K562 (cell line): ENCODE results near the gene NDUFA7. TPM values are rescaled to one million over a fixed set of nuclear protein-coding genes. Genes with fewer than 3 reads are reported as not detected.

Experiments
- EGR1 ChIP-seq: fragments of 450-650 bp; conservative IDR thresholded peaks from 2 replicates; pipeline ENCODE4 v1.6.1; 2017; ENCODE audit warnings: mild to moderate bottlenecking
- FOXJ3 ChIP-seq: sonication (generic); formaldehyde crosslinking; IDR thresholded peaks from 2 replicates; pipeline ENCODE4 v1.4.0; 2020; ENCODE audit warnings: mild to moderate bottlenecking, missing genetic modification reagents
- HDAC6 ChIP-seq: IDR thresholded peaks from 2 replicates; pipeline ENCODE4 v1.6.1; 2012; ENCODE audit warnings: low read depth, mild to moderate bottlenecking, control low read depth, inconsistent platforms, low read length, moderate library complexity
- HDGF ChIP-seq: fragments of 450-650 bp; IDR thresholded peaks from 2 replicates; pipeline ENCODE4 v1.6.1; 2016
- HEY1 ChIP-seq: fragments of 250-450 bp; sonication (Bioruptor Pico); IDR thresholded peaks from 2 replicates; pipeline ENCODE4 v1.5.0; 2020; ENCODE audit warnings: mild to moderate bottlenecking, moderate library complexity, borderline replicate concordance
- HNRNPL ChIP-seq: fragments of 200-400 bp; formaldehyde crosslinking; IDR thresholded peaks from 2 replicates; pipeline ENCODE4 v1.6.1; 2017; ENCODE audit warnings: low read depth, mild to moderate bottlenecking, low read length
- IFI16 ChIP-seq: fragments of 250-450 bp; sonication (Bioruptor Pico); IDR thresholded peaks from 2 replicates; pipeline ENCODE4 v2.1.2; 2022; ENCODE audit warnings: mild to moderate bottlenecking, inconsistent platforms
- MTA1 ChIP-seq: fragments of 450-650 bp; IDR thresholded peaks from 2 replicates; pipeline ENCODE4 v1.6.1; 2017; ENCODE audit warnings: borderline replicate concordance
- NR2F6 ChIP-seq: fragments of 450-650 bp; formaldehyde crosslinking; IDR thresholded peaks from 2 replicates; pipeline ENCODE4 v1.4.0; 2020; ENCODE audit warnings: mild to moderate bottlenecking
- POLR2B ChIP-seq: fragments of 450-650 bp; IDR thresholded peaks from 2 replicates; pipeline ENCODE4 v1.6.1; 2018; ENCODE audit warnings: low read depth; ENCODE audit not compliant: partially characterized antibody
- PPARD ChIP-seq: fragments of 250-450 bp; sonication (Bioruptor Pico); IDR thresholded peaks from 2 replicates; pipeline ENCODE4 v1.8.0; 2022; ENCODE audit warnings: inconsistent platforms, mild to moderate bottlenecking, moderate library complexity
- SMARCE1 ChIP-seq: fragments of 450-650 bp; IDR thresholded peaks from 2 replicates; pipeline ENCODE4 v1.7.1; 2016; ENCODE audit warnings: mild to moderate bottlenecking
- STAG1 ChIP-seq: sonication (generic); formaldehyde crosslinking; IDR thresholded peaks from 2 replicates; pipeline ENCODE4 v1.5.0; 2020; ENCODE audit warnings: missing genetic modification reagents, borderline replicate concordance
- SUPT5H ChIP-seq: fragments of 450-650 bp; IDR thresholded peaks from 2 replicates; pipeline ENCODE4 v1.6.1; 2016
- ZFP1 ChIP-seq: fragments of 450-650 bp; formaldehyde crosslinking; IDR thresholded peaks from 2 replicates; pipeline ENCODE4 v1.4.0; 2020; ENCODE audit warnings: mild to moderate bottlenecking, mixed read lengths
- ZFX ChIP-seq: sonication (generic); formaldehyde crosslinking; IDR thresholded peaks from 2 replicates; pipeline ENCODE4 v1.8.0; 2022; ENCODE audit warnings: mild to moderate bottlenecking, missing genetic modification reagents, moderate library complexity
- ZNF146 ChIP-seq: IDR thresholded peaks from one replicate; pipeline ENCODE4 v1.6.1; 2018; ENCODE audit warnings: missing compliant biosample characterization; ENCODE audit not compliant: unreplicated experiment
- ZNF217 ChIP-seq: sonication (generic); formaldehyde crosslinking; IDR thresholded peaks from 2 replicates; pipeline ENCODE4 v1.8.0; 2022; ENCODE audit warnings: mild to moderate bottlenecking, missing genetic modification reagents
- ZNF24 ChIP-seq: fragments of 450-650 bp; IDR thresholded peaks from 2 replicates; pipeline ENCODE4 v1.6.1; 2016
- ZNF830 ChIP-seq: fragments of 250-450 bp; sonication (Bioruptor Pico); IDR thresholded peaks from 2 replicates; pipeline ENCODE4 v1.5.0; 2021; ENCODE audit warnings: mild to moderate bottlenecking
- polyA plus RNA-seq, 8 experiments: library from polyadenylated mRNA; depleted of rRNA in 4 of 8; stranded (reverse) in 5 of 8; unstranded in 3 of 8; fragments of >200 nt; fragmentation: Nextera tagmentation in 2 of 8; fragmentation: Illumina TruSeq in 1 of 8; extraction: Ambion mirVana in 2 of 8; extraction: Trizol in 1 of 8; gene quantifications; 2 replicates each; pipeline versions ENCODE4 v1.2.1 to v1.2.3, GENCODE V29; 2011 to 2014; ENCODE audit warnings: inconsistent platforms in 1 of 8, missing spikeins in 1 of 8
- total RNA-seq, 7 experiments: library from RNA; depleted of rRNA in 6 of 7; stranded (reverse); fragments of >200 nt in 6 of 7; fragmentation: Illumina TruSeq in 2 of 7; extraction: Trizol in 2 of 7; gene quantifications; 2 replicates each; pipeline versions ENCODE4 v1.2.1 to v1.2.3, GENCODE V29; 2011 to 2021; ENCODE audit warnings: low replicate concordance in 1 of 7
- TF ChIP-seq, protein P1 (sequence below), 2 experiments: IDR thresholded peaks; 2 replicates each; pipeline ENCODE4 v1.6.1; 2011; ENCODE audit warnings: borderline replicate concordance in 1 of 2, control low read depth in 1 of 2, low read depth in 1 of 2, low read length in 1 of 2, mild to moderate bottlenecking in 1 of 2, mixed read lengths in 1 of 2, moderate library complexity in 1 of 2; ENCODE audit not compliant: insufficient read depth in 1 of 2, insufficient read length in 1 of 2, poor library complexity in 1 of 2, severe bottlenecking in 1 of 2; ENCODE audit errors: extremely low read depth in 1 of 2
- TF ChIP-seq, protein P2 (sequence below): fragments of 250-450 bp; sonication (Bioruptor Pico); IDR thresholded peaks from 2 replicates; pipeline ENCODE4 v1.8.0; 2022; ENCODE audit warnings: moderate library complexity, mild to moderate bottlenecking, inconsistent platforms
- TF ChIP-seq, protein P3 (sequence below): sonication (generic); formaldehyde crosslinking; IDR thresholded peaks from 2 replicates; pipeline ENCODE4 v1.8.1; 2023; ENCODE audit warnings: mild to moderate bottlenecking, missing genetic modification reagents
- TF ChIP-seq, protein P4 (sequence below), 2 experiments: fragments of 200-800 bp in 1 of 2; sonication (Bioruptor generic) in 1 of 2; sonication (generic) in 1 of 2; formaldehyde crosslinking in 1 of 2; IDR thresholded peaks in 1 of 2; conservative IDR thresholded peaks in 1 of 2; 2 replicates each; pipeline versions ENCODE4 v1.5.0 to v1.6.1; 2016 to 2020; ENCODE audit warnings: missing compliant biosample characterization in 1 of 2, missing genetic modification characterization in 1 of 2, missing genetic modification reagents in 1 of 2

The NDUFA7 gene
- total and polyA plus RNA-seq, 9 of the 15 experiments (the other 6 are each of a cell fraction or from before 2014, with no cell fraction given) = 70.8 to 348 (median 142) TPM

DNA sequence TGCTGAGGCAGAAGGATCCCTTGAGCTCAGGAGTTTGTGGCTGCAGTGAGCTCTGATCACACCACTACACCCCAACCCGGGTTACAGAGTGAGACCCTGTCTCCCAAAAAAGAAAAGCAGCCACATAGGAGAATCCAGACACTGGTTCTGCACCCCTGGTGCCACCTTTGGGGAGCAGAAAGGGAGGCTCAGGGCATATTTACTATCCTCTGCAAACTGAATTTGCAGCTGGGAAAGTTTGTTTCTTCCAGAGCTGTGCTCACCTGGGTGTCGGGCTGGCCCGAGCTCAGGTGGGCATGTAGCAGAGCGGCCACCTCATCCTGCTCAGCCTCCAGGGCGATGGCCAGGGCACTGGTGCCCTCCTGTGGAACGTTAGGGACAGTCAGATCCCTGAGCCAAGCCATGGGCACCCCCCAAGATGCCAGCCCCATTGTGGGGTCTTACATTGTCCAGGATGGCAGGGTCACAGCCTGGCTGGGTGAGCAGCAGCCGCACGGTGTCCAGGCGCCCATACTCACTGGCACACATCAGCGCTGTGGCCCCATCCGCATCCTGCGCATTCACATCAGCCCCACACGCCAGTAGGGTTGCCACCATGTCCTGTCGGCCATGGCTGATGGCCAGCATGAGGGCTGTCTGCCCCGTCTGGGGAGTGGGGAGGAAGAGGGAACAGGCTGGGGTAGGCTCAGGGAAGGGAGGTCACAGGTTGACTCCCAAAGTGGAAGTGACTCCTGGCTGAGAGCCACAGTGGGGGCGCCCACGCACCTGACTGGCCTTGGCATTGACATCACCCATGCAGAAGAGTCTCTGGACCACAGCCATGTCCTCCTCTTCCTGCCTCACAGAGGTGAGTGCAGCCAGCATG is 3.2 kb upstream of the NDUFA7 start (continued):
- TF ChIP-seq, protein P1, sequence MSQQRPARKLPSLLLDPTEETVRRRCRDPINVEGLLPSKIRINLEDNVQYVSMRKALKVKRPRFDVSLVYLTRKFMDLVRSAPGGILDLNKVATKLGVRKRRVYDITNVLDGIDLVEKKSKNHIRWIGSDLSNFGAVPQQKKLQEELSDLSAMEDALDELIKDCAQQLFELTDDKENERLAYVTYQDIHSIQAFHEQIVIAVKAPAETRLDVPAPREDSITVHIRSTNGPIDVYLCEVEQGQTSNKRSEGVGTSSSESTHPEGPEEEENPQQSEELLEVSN (IDR thresholded peaks at IDR 0.05; ENCODE audit: borderline replicate concordance in 1 of 2, extremely low read depth in 1 of 2, insufficient read depth in 1 of 2, insufficient read length in 1 of 2, low read depth in 1 of 2, low read length in 1 of 2, poor library complexity in 1 of 2, severe bottlenecking in 1 of 2) = no peak
- TF ChIP-seq HNRNPL (no peak; the same call in 1 of the 2 replicates), POLR2B (peak; percentile 35), ZFP1 (CRISPR knock-in tag) (no peak), FOXJ3 (no peak), STAG1 (no peak), HDGF (no peak), EGR1 (peak; percentile 45; the same call in 1 of the 2 replicates), IFI16 (CRISPR knock-in tag) (no peak), NR2F6 (CRISPR knock-in tag) (no peak), ZNF217 (CRISPR knock-in tag) (no peak), HEY1 (CRISPR knock-in tag) (no peak), ZNF24 (no peak), ZNF146 (CRISPR knock-in tag) (no peak), ZNF830 (CRISPR knock-in tag) (no peak), HDAC6 (no peak), SMARCE1 (no peak), ZFX (no peak), SUPT5H (peak; percentile 60), MTA1 (no peak), PPARD (no peak)
- TF ChIP-seq, protein P2, sequence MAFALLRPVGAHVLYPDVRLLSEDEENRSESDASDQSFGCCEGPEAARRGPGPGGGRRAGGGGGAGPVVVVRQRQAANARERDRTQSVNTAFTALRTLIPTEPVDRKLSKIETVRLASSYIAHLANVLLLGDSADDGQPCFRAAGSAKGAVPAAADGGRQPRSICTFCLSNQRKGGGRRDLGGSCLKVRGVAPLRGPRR (CRISPR knock-in tag) = no peak
- TF ChIP-seq, protein P3, sequence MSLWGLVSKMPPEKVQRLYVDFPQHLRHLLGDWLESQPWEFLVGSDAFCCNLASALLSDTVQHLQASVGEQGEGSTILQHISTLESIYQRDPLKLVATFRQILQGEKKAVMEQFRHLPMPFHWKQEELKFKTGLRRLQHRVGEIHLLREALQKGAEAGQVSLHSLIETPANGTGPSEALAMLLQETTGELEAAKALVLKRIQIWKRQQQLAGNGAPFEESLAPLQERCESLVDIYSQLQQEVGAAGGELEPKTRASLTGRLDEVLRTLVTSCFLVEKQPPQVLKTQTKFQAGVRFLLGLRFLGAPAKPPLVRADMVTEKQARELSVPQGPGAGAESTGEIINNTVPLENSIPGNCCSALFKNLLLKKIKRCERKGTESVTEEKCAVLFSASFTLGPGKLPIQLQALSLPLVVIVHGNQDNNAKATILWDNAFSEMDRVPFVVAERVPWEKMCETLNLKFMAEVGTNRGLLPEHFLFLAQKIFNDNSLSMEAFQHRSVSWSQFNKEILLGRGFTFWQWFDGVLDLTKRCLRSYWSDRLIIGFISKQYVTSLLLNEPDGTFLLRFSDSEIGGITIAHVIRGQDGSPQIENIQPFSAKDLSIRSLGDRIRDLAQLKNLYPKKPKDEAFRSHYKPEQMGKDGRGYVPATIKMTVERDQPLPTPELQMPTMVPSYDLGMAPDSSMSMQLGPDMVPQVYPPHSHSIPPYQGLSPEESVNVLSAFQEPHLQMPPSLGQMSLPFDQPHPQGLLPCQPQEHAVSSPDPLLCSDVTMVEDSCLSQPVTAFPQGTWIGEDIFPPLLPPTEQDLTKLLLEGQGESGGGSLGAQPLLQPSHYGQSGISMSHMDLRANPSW = no peak
- TF ChIP-seq, protein P4, sequence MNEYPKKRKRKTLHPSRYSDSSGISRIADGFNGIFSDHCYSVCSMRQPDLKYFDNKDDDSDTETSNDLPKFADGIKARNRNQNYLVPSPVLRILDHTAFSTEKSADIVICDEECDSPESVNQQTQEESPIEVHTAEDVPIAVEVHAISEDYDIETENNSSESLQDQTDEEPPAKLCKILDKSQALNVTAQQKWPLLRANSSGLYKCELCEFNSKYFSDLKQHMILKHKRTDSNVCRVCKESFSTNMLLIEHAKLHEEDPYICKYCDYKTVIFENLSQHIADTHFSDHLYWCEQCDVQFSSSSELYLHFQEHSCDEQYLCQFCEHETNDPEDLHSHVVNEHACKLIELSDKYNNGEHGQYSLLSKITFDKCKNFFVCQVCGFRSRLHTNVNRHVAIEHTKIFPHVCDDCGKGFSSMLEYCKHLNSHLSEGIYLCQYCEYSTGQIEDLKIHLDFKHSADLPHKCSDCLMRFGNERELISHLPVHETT (CRISPR knock-in tag; conservative IDR thresholded peaks at IDR 0.05 in 1 of 2, IDR thresholded peaks at IDR 0.05 in 1 of 2) = no peak
